HEK293T (cell line): ENCODE data around the gene F3.

ENCODE experiments used
- CTCF ChIA-PET: fragments of 350-600 bp; formaldehyde crosslinking; extraction: SDS; loops from one replicate; lab custom pipeline; 2021; ENCODE audit warnings: antibody characterized with exemption, inconsistent platforms; lab: Yijun Ruan, JAX
- POLR2A ChIA-PET: fragments of 350-600 bp; formaldehyde crosslinking; extraction: SDS; loops from one replicate; lab custom pipeline; 2020; ENCODE audit warnings: antibody characterized with exemption, inconsistent platforms; lab: Yijun Ruan, JAX
- DNase-seq: peaks from one replicate; pipeline ENCODE4 v3.0.0; 2012; ENCODE audit warnings: mixed read lengths; ENCODE audit errors: extremely low spot score
- ARNT ChIP-seq: fragments of 450-650 bp; IDR thresholded peaks from 2 replicates; pipeline ENCODE4 v1.6.1; 2017; ENCODE audit warnings: mild to moderate bottlenecking
- BHLHE40 ChIP-seq: fragments of 450-650 bp; IDR thresholded peaks from 2 replicates; pipeline ENCODE4 v1.6.1; 2016; ENCODE audit warnings: mild to moderate bottlenecking, moderate library complexity, borderline replicate concordance
- CTBP1 ChIP-seq: fragments of 450-650 bp; IDR thresholded peaks from 2 replicates; pipeline ENCODE4 v1.6.1; 2016; ENCODE audit warnings: borderline replicate concordance
- ELF4 ChIP-seq: fragments of 450-650 bp; IDR thresholded peaks from 2 replicates; pipeline ENCODE4 v1.6.1; 2017; ENCODE audit warnings: antibody characterized with exemption
- FOXA1 ChIP-seq: fragments of 450-650 bp; IDR thresholded peaks from 2 replicates; pipeline ENCODE4 v1.6.1; 2016; ENCODE audit warnings: mild to moderate bottlenecking
- FOXK2 ChIP-seq: fragments of 450-650 bp; IDR thresholded peaks from 2 replicates; pipeline ENCODE4 v1.6.1; 2016; ENCODE audit warnings: mild to moderate bottlenecking
- FOXM1 ChIP-seq: fragments of 450-650 bp; IDR thresholded peaks from 2 replicates; pipeline ENCODE4 v1.6.1; 2017; ENCODE audit warnings: mild to moderate bottlenecking, borderline replicate concordance
- HDGF ChIP-seq: fragments of 450-650 bp; IDR thresholded peaks from 2 replicates; pipeline ENCODE4 v1.6.1; 2017; ENCODE audit warnings: antibody characterized with exemption, borderline replicate concordance
- L3MBTL2 ChIP-seq: fragments of 450-650 bp; conservative IDR thresholded peaks from 2 replicates; pipeline ENCODE4 v1.6.1; 2016; ENCODE audit warnings: mild to moderate bottlenecking
- LEF1 ChIP-seq: fragments of 450-650 bp; IDR thresholded peaks from 2 replicates; pipeline ENCODE4 v1.6.1; 2017; ENCODE audit warnings: mild to moderate bottlenecking, borderline replicate concordance
- NFRKB ChIP-seq: fragments of 450-650 bp; IDR thresholded peaks from 2 replicates; pipeline ENCODE4 v1.6.1; 2016; ENCODE audit warnings: mild to moderate bottlenecking, moderate library complexity
- PKNOX1 ChIP-seq: fragments of 450-650 bp; IDR thresholded peaks from 2 replicates; pipeline ENCODE4 v1.6.1; 2016
- SP1 ChIP-seq: fragments of 450-650 bp; IDR thresholded peaks from 2 replicates; pipeline ENCODE4 v1.6.1; 2017
- SUZ12 ChIP-seq: fragments of 450-650 bp; IDR thresholded peaks from 2 replicates; pipeline ENCODE4 v1.6.1; 2016; ENCODE audit warnings: mild to moderate bottlenecking
- TARDBP ChIP-seq: fragments of 450-650 bp; IDR thresholded peaks from 2 replicates; pipeline ENCODE4 v1.6.1; 2016
- ZNF384 ChIP-seq: fragments of 450-650 bp; IDR thresholded peaks from 2 replicates; pipeline ENCODE4 v1.6.1; 2016

F3 gene

GRCh38 chr1:94562519-94563260, 21.1 kb upstream of the F3 start:
- POLR2A ChIA-PET, result no interaction called here
- CTCF ChIA-PET, result no interaction called here
- no peak for DNase-seq
- TF ChIP-seq L3MBTL2 (no peak), NFRKB (no peak)

GRCh38 chr1:94560333-94560732, 18.8 kb upstream of the F3 start:
- POLR2A ChIA-PET, result no interaction called here
- DNase-seq, result no peak
- TF ChIP-seq ZNF384 (no peak), SUZ12 (no peak), FOXM1 (no peak), ARNT (no peak), TARDBP (no peak), LEF1 (no peak)
- CTCF ChIA-PET, result interaction anchor here (0.9 kb wide), 1 partner anchor 294 kb away, joined by 3 read pairs; no protein-coding TSS in a partner anchor

GRCh38 chr1:94559921-94560320, 18.4 kb upstream of the F3 start:
- POLR2A ChIA-PET, result interaction anchor here (0.8 kb wide), 1 partner anchor 18 kb away, joined by 3 read pairs; no protein-coding TSS in a partner anchor
- CTCF ChIA-PET, result interaction anchor here (0.9 kb wide), 1 partner anchor 295 kb away, joined by 3 read pairs; no protein-coding TSS in a partner anchor

GRCh38 chr1:94555091-94555490, 13.5 kb upstream of the F3 start:
- CTCF ChIA-PET, result interaction anchor here (0.9 kb wide), 1 partner anchor 1868 kb away, joined by 4 read pairs; no protein-coding TSS in a partner anchor
- TF ChIP-seq ZNF384 (no peak), PKNOX1 (no peak), LEF1 (no peak), CTBP1 (no peak), BHLHE40 (no peak), NFRKB (no peak)

More at GRCh38 chr1:94559921-94560320, 18.4 kb upstream of the F3 start:
- TF ChIP-seq BHLHE40 (no peak), FOXA1 (no peak), LEF1 (no peak), L3MBTL2 (no peak), SP1 (no peak), TARDBP (no peak), FOXM1 (no peak), PKNOX1 (no peak), SUZ12 (no peak), ELF4 (no peak), FOXK2 (no peak), NFRKB (no peak), CTBP1 (no peak), ZNF384 (no peak), ARNT (no peak), HDGF (no peak)
- DNase-seq, result no peak

GRCh38 chr1:94554580-94554979, 13.0 kb upstream of the F3 start:
- TF ChIP-seq SP1 (no peak), SUZ12 (no peak), CTBP1 (no peak)
- ChIA-PET POLR2A (no interaction called here), CTCF (no interaction called here)
- DNase-seq, result no peak

More at GRCh38 chr1:94555091-94555490, 13.5 kb upstream of the F3 start:
- POLR2A ChIA-PET, result no interaction called here
- DNase-seq, result no peak

- CTCF ChIA-PET, result no interaction called here
- TF ChIP-seq LEF1 (no peak), ARNT (no peak), TARDBP (no peak), SUZ12 (no peak), FOXA1 (no peak), SP1 (no peak), BHLHE40 (no peak), L3MBTL2 (no peak), HDGF (no peak), NFRKB (no peak), ELF4 (no peak), CTBP1 (no peak), FOXK2 (no peak), PKNOX1 (no peak)
- POLR2A ChIA-PET, result no interaction called here
- no peak for DNase-seq
Observed at GRCh38 chr1:94553931-94554330, 12.4 kb upstream of the F3 start.

GRCh38 chr1:94553323-94553730, 11.8 kb upstream of the F3 start:
- ChIA-PET CTCF (no interaction called here), POLR2A (no interaction called here)
- no peak for TF ChIP-seq FOXM1
- TF ChIP-seq ELF4, result no peak
- no peak for TF ChIP-seq CTBP1
- TF ChIP-seq L3MBTL2, result no peak
- TF ChIP-seq SP1, result no peak
- TF ChIP-seq ZNF384, result no peak
- no peak for TF ChIP-seq NFRKB
- TF ChIP-seq LEF1, result no peak
- no peak for TF ChIP-seq ARNT
- no peak for TF ChIP-seq TARDBP
- no peak for TF ChIP-seq FOXK2
- TF ChIP-seq SUZ12, result no peak
- TF ChIP-seq PKNOX1, result no peak
- no peak for TF ChIP-seq HDGF
- no peak for TF ChIP-seq BHLHE40
- no peak for TF ChIP-seq FOXA1
- no peak for DNase-seq
